ENCODE measurements around the gene AFTPH.
A peak's percentile ranks its signal among the peaks of the same experiment; 100 is the strongest.

AFTPH gene

DNA sequence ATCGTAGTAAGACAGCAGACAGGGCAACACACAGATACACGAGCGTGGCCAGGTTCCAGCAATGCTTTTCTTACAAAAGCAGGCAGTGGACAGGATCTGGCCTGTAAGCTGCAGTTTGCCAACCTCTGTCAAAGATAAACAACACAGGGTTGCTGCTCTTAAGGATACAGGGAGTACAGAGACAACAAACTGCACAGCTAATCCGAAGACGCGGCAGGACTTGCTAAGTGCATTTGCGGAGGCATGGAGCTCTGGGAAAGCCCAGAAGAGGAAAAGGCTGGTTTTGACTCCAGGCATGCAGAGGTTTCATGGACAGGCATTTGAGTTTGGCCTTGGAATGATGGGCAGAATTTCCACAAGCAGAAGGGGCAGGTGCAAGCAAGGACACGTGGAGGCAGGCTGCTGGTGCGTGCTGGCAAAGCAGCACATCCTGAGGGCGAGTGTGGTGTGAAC lies 105.2 kb downstream of the AFTPH start:
- 94 to 95% methylated on average over 10 of the region's 10 CpGs for WGBS, 2 experiments
- Histone ChIP-seq H3K27me3 (ENCODE audit: control insufficient read depth, insufficient read depth, low read length, poor library complexity, severe bottlenecking) (no peaks in the 10 kb centered on the region), H3K4me3 (ENCODE audit: insufficient read depth, low read depth, low read length) (no peak overlapping the region), H3K36me3 (ENCODE audit: control insufficient read depth, insufficient read depth, low read length) (no peaks in the 10 kb centered on the region), H3K4me1 (ENCODE audit: control insufficient read depth, insufficient read depth, low read length) (peaks cover 13% of the 10 kb centered on the region), H3K27ac (ENCODE audit: insufficient read depth, low read depth, low read length, poor library complexity, severe bottlenecking) (no peak overlapping the region), H3K9me3 (ENCODE audit: control insufficient read depth, low read length) (no peaks in the 10 kb centered on the region)

- Histone ChIP-seq H3K9me3 (ENCODE audit: control insufficient read depth, low read length) (no peaks in the 10 kb centered on the region), H3K4me1 (ENCODE audit: control insufficient read depth, insufficient read depth, low read length) (peaks cover 13% of the 10 kb centered on the region), H3K27ac (ENCODE audit: insufficient read depth, low read depth, low read length, poor library complexity, severe bottlenecking) (no peak overlapping the region), H3K36me3 (ENCODE audit: control insufficient read depth, insufficient read depth, low read length) (no peaks in the 10 kb centered on the region), H3K27me3 (ENCODE audit: control insufficient read depth, insufficient read depth, low read length, poor library complexity, severe bottlenecking) (no peaks in the 10 kb centered on the region), H3K4me3 (ENCODE audit: insufficient read depth, low read depth, low read length) (no peak overlapping the region)
- 95 to 97% methylated on average over 7 of the region's 7 CpGs for WGBS, 2 experiments
Measured at GRCh38 chr2:64629875-64630274, 105.7 kb downstream of the AFTPH start.

DNA sequence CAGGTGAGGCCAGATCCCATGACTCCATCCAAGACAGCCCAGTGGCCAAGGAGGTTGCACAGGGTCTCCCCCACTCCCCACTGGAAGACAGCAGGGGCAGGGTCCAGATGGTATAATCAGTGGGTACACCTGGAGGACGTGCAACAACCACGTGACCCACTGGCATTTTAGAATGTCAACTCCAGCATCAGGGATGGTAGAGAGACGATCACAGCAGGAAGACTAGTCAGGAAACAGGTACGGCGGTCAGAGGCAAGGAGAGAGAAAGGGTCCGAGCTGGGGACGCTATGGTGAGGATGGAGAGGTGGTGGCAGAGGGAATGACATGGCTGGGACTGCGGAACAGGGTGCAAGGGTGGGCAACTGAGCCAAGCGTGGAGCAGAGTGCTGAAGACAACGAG lies 106.6 kb downstream of the AFTPH start:
- no peak overlapping the region for H3K27ac ChIP-seq (ENCODE audit: insufficient read depth, low read depth, low read length, poor library complexity, severe bottlenecking)
- H3K4me3 ChIP-seq (ENCODE audit: insufficient read depth, low read depth, low read length): no peak overlapping the region
- peaks cover 1% of the 10 kb centered on the region for H3K36me3 ChIP-seq (ENCODE audit: control insufficient read depth, insufficient read depth, low read length)
- no peaks in the 10 kb centered on the region for H3K9me3 ChIP-seq (ENCODE audit: control insufficient read depth, low read length)
- 94% methylated on average over 10 of the region's 10 CpGs for WGBS, 2 experiments
- no peaks in the 10 kb centered on the region for H3K27me3 ChIP-seq (ENCODE audit: control insufficient read depth, insufficient read depth, low read length, poor library complexity, severe bottlenecking)
- H3K4me1 ChIP-seq (ENCODE audit: control insufficient read depth, insufficient read depth, low read length): peaks cover 13% of the 10 kb centered on the region

DNA sequence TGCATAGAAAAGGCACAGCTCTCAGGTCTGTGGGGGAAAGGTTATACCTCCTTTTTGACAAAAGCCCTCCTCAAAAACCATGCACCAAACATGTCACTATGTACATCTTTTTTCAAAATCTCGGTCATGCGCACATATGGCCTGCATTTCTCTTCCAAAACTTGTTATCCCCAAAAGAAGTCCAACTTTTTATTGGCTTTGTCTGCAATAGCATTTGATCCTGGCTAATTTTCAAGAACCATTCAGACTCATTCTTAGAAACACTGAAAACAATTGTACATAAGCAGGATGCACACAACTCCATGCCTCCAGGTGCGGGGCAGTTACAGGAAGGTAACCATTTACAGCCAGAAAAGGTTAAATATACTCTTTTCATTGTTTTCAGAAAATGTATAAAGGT lies 107.6 kb downstream of the AFTPH start:
- peaks cover 10% of the 10 kb centered on the region for H3K36me3 ChIP-seq (ENCODE audit: control insufficient read depth, insufficient read depth, low read length)
- H3K27ac ChIP-seq (ENCODE audit: insufficient read depth, low read depth, low read length, poor library complexity, severe bottlenecking): no peak overlapping the region
- WGBS, 2 experiments: 88 to 90% methylated on average over 3 of the region's 3 CpGs
- no peaks in the 10 kb centered on the region for H3K27me3 ChIP-seq (ENCODE audit: control insufficient read depth, insufficient read depth, low read length, poor library complexity, severe bottlenecking)
- no peak overlapping the region for H3K4me3 ChIP-seq (ENCODE audit: insufficient read depth, low read depth, low read length)
- H3K4me1 ChIP-seq (ENCODE audit: control insufficient read depth, insufficient read depth, low read length): peaks cover 14% of the 10 kb centered on the region
- no peaks in the 10 kb centered on the region for H3K9me3 ChIP-seq (ENCODE audit: control insufficient read depth, low read length)

GRCh38 chr2:64632835-64633819 lies 109.0 kb downstream of the AFTPH start:
- H3K4me3 ChIP-seq (ENCODE audit: insufficient read depth, low read depth, low read length): no peak overlapping the region
- H3K27me3 ChIP-seq (ENCODE audit: control insufficient read depth, insufficient read depth, low read length, poor library complexity, severe bottlenecking): no peaks in the 10 kb centered on the region
- H3K4me1 ChIP-seq (ENCODE audit: control insufficient read depth, insufficient read depth, low read length): peaks cover 17% of the 10 kb centered on the region
- no peaks in the 10 kb centered on the region for H3K9me3 ChIP-seq (ENCODE audit: control insufficient read depth, low read length)
- peaks cover 11% of the 10 kb centered on the region for H3K36me3 ChIP-seq (ENCODE audit: control insufficient read depth, insufficient read depth, low read length)
- no peak overlapping the region for H3K27ac ChIP-seq (ENCODE audit: insufficient read depth, low read depth, low read length, poor library complexity, severe bottlenecking)
- 82 to 84% methylated on average over 9 of the region's 9 CpGs for WGBS, 2 experiments

- H3K36me3 ChIP-seq (ENCODE audit: control insufficient read depth, insufficient read depth, low read length): peaks cover 11% of the 10 kb centered on the region
- no peaks in the 10 kb centered on the region for H3K27me3 ChIP-seq (ENCODE audit: control insufficient read depth, insufficient read depth, low read length, poor library complexity, severe bottlenecking)
- H3K4me3 ChIP-seq (ENCODE audit: insufficient read depth, low read depth, low read length): no peak overlapping the region
- 82 to 85% methylated on average over 9 to 11 of the region's 11 CpGs for WGBS, 2 experiments
- no peaks in the 10 kb centered on the region for H3K9me3 ChIP-seq (ENCODE audit: control insufficient read depth, low read length)
- H3K4me1 ChIP-seq (ENCODE audit: control insufficient read depth, insufficient read depth, low read length): peaks cover 25% of the 10 kb centered on the region
- H3K27ac ChIP-seq (ENCODE audit: insufficient read depth, low read depth, low read length, poor library complexity, severe bottlenecking): peak overlapping the region; percentile 39
Measured at GRCh38 chr2:64634345-64635267, 110.5 kb downstream of the AFTPH start.

DNA sequence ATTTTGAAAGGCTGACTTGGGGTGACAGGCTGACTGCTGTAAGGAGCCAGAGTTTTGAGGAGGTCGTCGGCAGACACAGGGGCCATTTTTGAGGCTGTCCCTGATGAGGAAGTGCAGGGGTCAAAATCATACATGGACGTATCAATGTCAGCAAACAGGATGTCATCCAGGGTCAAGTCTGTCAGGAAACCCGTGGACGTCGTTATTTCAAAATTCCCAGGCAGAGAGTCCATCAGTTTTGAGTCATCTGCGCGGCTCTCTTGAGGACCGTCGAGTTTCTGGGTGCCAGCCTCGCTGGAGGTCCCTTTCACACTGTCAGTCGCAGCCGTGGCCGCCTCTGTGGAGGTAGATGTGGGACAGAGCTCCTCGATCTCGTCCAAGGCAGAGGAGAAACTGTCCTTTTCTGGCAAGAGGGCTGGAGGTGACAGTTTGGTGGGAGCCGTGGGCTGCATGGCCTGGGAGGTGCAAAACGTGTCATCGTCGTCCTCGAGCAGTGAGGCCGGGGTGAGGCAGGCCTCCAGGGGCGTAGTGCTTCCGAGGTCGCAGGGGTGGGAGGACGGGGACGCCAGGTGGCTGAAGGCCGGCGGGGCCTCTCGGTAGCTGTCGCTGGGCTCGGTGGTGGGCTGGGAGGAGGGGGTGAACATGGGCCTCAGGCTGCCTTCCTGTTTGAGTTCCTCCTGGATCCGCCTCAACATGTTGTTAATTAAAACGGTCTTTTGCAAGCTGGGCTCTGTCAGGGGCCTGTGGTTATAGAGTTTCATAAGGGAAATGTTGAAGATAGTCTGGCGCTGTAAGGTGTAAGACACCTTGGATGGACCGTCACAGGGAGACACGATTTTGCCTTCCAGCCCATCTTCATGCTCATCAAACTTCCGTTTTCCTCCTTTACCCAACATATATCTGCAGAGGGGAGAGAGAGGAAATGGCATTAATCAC lies 112.1 kb downstream of the AFTPH start:
- Histone ChIP-seq H3K9me3 (ENCODE audit: control insufficient read depth, low read length) (no peaks in the 10 kb centered on the region), H3K27ac (ENCODE audit: insufficient read depth, low read depth, low read length, poor library complexity, severe bottlenecking) (no peak overlapping the region), H3K36me3 (ENCODE audit: control insufficient read depth, insufficient read depth, low read length) (peaks cover 11% of the 10 kb centered on the region), H3K4me1 (ENCODE audit: control insufficient read depth, insufficient read depth, low read length) (peaks cover 41% of the 10 kb centered on the region), H3K4me3 (ENCODE audit: insufficient read depth, low read depth, low read length) (no peak overlapping the region), H3K27me3 (ENCODE audit: control insufficient read depth, insufficient read depth, low read length, poor library complexity, severe bottlenecking) (no peaks in the 10 kb centered on the region)
- 91 to 93% methylated on average over 38 of the region's 38 CpGs for WGBS, 2 experiments

- Histone ChIP-seq H3K4me3 (ENCODE audit: insufficient read depth, low read depth, low read length) (no peak overlapping the region), H3K36me3 (ENCODE audit: control insufficient read depth, insufficient read depth, low read length) (peaks cover 11% of the 10 kb centered on the region), H3K9me3 (ENCODE audit: control insufficient read depth, low read length) (no peaks in the 10 kb centered on the region), H3K4me1 (ENCODE audit: control insufficient read depth, insufficient read depth, low read length) (peaks cover 46% of the 10 kb centered on the region), H3K27ac (ENCODE audit: insufficient read depth, low read depth, low read length, poor library complexity, severe bottlenecking) (no peak overlapping the region), H3K27me3 (ENCODE audit: control insufficient read depth, insufficient read depth, low read length, poor library complexity, severe bottlenecking) (no peaks in the 10 kb centered on the region)
- WGBS, 2 experiments: 93% methylated on average over 9 of the region's 9 CpGs
Measured at GRCh38 chr2:64637000-64637635, 113.0 kb downstream of the AFTPH start.

- Histone ChIP-seq H3K9me3 (ENCODE audit: control insufficient read depth, low read length) (no peaks in the 10 kb centered on the region), H3K27me3 (ENCODE audit: control insufficient read depth, insufficient read depth, low read length, poor library complexity, severe bottlenecking) (no peaks in the 10 kb centered on the region), H3K36me3 (ENCODE audit: control insufficient read depth, insufficient read depth, low read length) (peaks cover 11% of the 10 kb centered on the region), H3K27ac (ENCODE audit: insufficient read depth, low read depth, low read length, poor library complexity, severe bottlenecking) (no peak overlapping the region), H3K4me3 (ENCODE audit: insufficient read depth, low read depth, low read length) (no peak overlapping the region), H3K4me1 (ENCODE audit: control insufficient read depth, insufficient read depth, low read length) (peaks cover 52% of the 10 kb centered on the region)
- WGBS, 2 experiments: 90% methylated on average over 5 of the region's 5 CpGs
Measured at GRCh38 chr2:64637931-64638330, 113.8 kb downstream of the AFTPH start.

All from ectodermal cell (in vitro differentiated cells).